Measurements from ENCODE around the gene DOHH.
"Not testable (repeated sequence)": the region's sequence is repeated elsewhere in the genome, so short reads cannot be mapped to it uniquely, and the experiment has no call there.

Gene DOHH

GRCh38 chr19:3514930-3515329, 14.5 kb upstream of the DOHH start:
- DNase-seq (ENCODE audit: insufficient read length) (no peak), FAIRE-seq (no peak)
- no peak for TF ChIP-seq POLR2AphosphoS5 (IDR thresholded peaks at IDR 0.05; ENCODE audit: low read depth, low read length)

DNA sequence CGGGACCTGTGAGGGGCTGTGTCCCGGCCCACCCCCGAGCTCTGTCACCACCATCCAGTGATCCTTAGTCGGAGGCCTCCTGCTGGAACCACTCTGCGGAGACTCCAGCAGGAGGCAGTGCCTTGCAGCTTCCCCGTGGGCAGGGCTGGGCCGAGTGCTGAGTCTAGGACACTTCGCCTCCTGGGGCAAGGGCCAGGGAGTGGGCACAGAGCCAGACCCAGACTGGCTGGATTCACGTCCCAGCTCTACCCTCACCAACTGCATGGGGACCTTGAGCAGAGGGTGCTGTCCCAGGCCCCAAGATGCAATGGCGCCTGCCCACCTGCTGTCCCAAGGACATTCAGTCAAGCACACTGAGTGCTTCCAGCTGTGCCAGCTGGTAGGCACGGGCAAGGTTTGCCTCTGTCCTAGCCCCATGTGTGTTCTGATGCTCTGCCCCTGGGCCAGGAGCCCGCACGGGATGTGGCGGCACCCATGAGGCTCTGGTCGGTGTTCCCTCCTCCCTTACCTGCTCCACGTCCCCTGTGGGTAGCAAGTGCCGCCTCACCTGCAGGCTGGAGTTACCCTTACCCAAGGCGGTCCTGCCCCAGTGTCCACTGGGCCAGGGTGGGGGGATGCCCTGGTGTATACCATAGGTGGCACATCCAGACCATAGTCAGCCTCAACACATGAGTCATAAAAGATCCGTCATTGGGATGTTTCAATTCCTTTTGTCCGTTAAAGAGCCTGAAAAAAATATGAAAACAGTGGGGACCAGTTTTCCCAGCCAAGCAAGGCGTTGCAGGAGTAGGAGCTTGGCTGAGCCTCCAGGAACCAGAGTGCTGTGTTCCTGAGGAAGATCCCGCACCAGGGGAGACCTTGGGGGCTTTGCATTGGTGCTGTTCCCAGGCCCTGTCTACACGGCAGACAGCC, 13.0 kb upstream of the DOHH start:
- FAIRE-seq, result no peak
- no peak for DNase-seq (ENCODE audit: insufficient read length)
- no peak for TF ChIP-seq POLR2A (IDR thresholded peaks at IDR 0.05; ENCODE audit: low read depth, low read length)
- TF ChIP-seq POLR2AphosphoS5 (IDR thresholded peaks at IDR 0.05; ENCODE audit: low read depth, low read length), result no peak
- no peak for TF ChIP-seq TAF1 (IDR thresholded peaks at IDR 0.05; ENCODE audit: borderline replicate concordance, low read depth, low read length)

- DNase-seq (ENCODE audit: insufficient read length) (no peak), FAIRE-seq (no peak)
- no peak for TF ChIP-seq POLR2A (IDR thresholded peaks at IDR 0.05; ENCODE audit: low read depth, low read length)
- TF ChIP-seq TAF1 (IDR thresholded peaks at IDR 0.05; ENCODE audit: borderline replicate concordance, low read depth, low read length), result no peak
- no peak for TF ChIP-seq POLR2AphosphoS5 (IDR thresholded peaks at IDR 0.05; ENCODE audit: low read depth, low read length)
Observed at GRCh38 chr19:3512562-3513228, 12.2 kb upstream of the DOHH start.

- TF ChIP-seq POLR2AphosphoS5 (IDR thresholded peaks at IDR 0.05; ENCODE audit: low read depth, low read length) (no peak), POLR2A (IDR thresholded peaks at IDR 0.05; ENCODE audit: low read depth, low read length) (no peak), TAF1 (IDR thresholded peaks at IDR 0.05; ENCODE audit: borderline replicate concordance, low read depth, low read length) (no peak)
- DNase-seq (ENCODE audit: insufficient read length) (no peak), FAIRE-seq (no peak)
Observed at GRCh38 chr19:3511506-3512251, 11.2 kb upstream of the DOHH start.

DNA sequence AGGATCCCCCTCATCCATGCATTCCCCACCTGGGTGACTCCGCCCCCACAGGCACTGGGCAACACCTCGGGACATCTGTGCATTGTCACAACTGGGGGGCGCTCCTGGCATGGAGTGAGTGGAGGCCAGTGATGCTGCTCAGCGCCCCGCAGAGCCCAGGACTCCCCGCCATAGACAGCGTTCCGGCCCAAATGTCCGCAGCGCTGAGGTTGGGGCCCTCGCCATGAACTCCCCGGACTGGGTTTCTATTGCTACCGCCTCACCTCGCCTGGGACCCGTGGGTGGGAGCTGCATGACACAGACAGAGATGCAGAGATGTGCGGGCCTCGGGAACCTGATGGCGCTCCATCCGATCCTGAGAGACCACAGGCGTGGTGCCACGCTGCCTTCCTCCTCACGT, 10.3 kb upstream of the DOHH start:
- no peak for FAIRE-seq

GRCh38 chr19:3509566-3509989, 9.1 kb upstream of the DOHH start:
- no peak for DNase-seq (ENCODE audit: insufficient read length)

More for the DNA sequence above, 10.3 kb upstream of the DOHH start:
- no peak for DNase-seq (ENCODE audit: insufficient read length)
- TF ChIP-seq POLR2A (IDR thresholded peaks at IDR 0.05; ENCODE audit: low read depth, low read length) (no peak), POLR2AphosphoS5 (IDR thresholded peaks at IDR 0.05; ENCODE audit: low read depth, low read length) (no peak), TAF1 (IDR thresholded peaks at IDR 0.05; ENCODE audit: borderline replicate concordance, low read depth, low read length) (no peak)

GRCh38 chr19:3508771-3509535, 8.5 kb upstream of the DOHH start:
- no peak for FAIRE-seq
- DNase-seq (ENCODE audit: insufficient read length), result no peak
- no peak for TF ChIP-seq POLR2A (IDR thresholded peaks at IDR 0.05; ENCODE audit: low read depth, low read length)
- TF ChIP-seq POLR2AphosphoS5 (IDR thresholded peaks at IDR 0.05; ENCODE audit: low read depth, low read length), result no peak
- TF ChIP-seq TAF1 (IDR thresholded peaks at IDR 0.05; ENCODE audit: borderline replicate concordance, low read depth, low read length), result no peak

More at GRCh38 chr19:3509566-3509989, 9.1 kb upstream of the DOHH start:
- TF ChIP-seq TAF1 (IDR thresholded peaks at IDR 0.05; ENCODE audit: borderline replicate concordance, low read depth, low read length) (no peak), POLR2AphosphoS5 (IDR thresholded peaks at IDR 0.05; ENCODE audit: low read depth, low read length) (no peak), POLR2A (IDR thresholded peaks at IDR 0.05; ENCODE audit: low read depth, low read length) (no peak)
- no peak for FAIRE-seq

- FAIRE-seq, result not testable (repeated sequence)
Observed at GRCh38 chr19:3508121-3508661, 7.7 kb upstream of the DOHH start.

DNA sequence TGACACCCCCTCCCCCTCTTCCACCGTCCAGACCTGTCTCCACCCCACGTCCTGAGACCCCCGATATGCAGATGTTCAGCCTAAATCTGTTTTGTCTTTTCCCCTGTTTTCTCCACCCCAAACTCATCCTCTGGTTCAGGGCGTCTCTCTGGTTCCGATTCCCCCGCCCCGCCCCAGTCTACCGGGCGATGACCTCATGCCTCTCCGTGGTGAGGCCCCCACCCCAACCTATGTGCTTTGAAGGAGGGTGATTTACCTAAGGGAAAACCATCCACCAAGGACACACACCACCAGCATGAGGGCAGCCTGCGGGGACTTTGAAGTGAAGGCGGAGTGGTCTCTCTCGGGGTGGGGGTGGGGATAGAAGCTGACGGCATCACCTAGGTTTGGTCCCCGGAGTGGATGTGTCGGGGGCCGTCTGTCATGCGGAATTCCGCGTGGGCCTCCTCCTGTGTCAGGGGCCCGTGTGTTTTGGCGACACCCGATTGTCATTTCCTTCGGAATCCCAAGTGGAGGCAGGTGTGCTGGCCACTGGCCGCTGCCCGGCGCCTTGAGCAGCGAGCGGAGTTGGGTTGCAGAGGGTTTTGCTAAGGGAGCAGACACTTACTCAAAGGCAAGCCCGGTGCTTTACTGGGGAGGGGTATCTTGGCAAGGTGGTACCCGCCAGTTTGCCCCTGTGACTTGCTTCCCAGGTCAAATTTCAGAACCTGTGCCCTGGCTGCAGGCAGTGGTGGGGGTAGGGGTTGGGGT, 7.1 kb upstream of the DOHH start:
- DNase-seq (ENCODE audit: insufficient read length) (no peak), FAIRE-seq (no peak)
- TF ChIP-seq TAF1 (IDR thresholded peaks at IDR 0.05; ENCODE audit: borderline replicate concordance, low read depth, low read length) (no peak), POLR2A (IDR thresholded peaks at IDR 0.05; ENCODE audit: low read depth, low read length) (no peak), POLR2AphosphoS5 (IDR thresholded peaks at IDR 0.05; ENCODE audit: low read depth, low read length) (no peak)

More at GRCh38 chr19:3508121-3508661, 7.7 kb upstream of the DOHH start:
- DNase-seq (ENCODE audit: insufficient read length), result not testable (repeated sequence)

Measured in GM12892 (cell line).